Tibial artery (tissue), 4 donors: ENCODE measurements around the gene SPEG.
A peak's percentile ranks its signal among the peaks of the same experiment; 100 is the strongest.

Experiments used
- DNase-seq, 2 donors: peaks; one replicate each; pipeline ENCODE4 v3.0.0-alpha.2; 2019
- H3K27ac ChIP-seq, 2 donors: fragments of 200-600 bp; sonication (generic) in 1 of 2; 1 replicate in 1 of 2; 2 replicates in 1 of 2; pipeline ENCODE4 v1.5.1; 2018 to 2019; ENCODE audit warnings: mild to moderate bottlenecking in 1 of 2
- H3K27me3 ChIP-seq, 2 donors: fragments of 200-600 bp; sonication (generic) in 1 of 2; one replicate each; pipeline versions ENCODE4 v1.5.1 to v1.6.0; 2016 to 2019
- H3K36me3 ChIP-seq, 3 donors: fragments of 200-600 bp; sonication (generic) in 2 of 3; one replicate each; pipeline ENCODE4 v1.5.1; 2016 to 2019; ENCODE audit warnings: mild to moderate bottlenecking in 2 of 3
- H3K4me1 ChIP-seq, 4 donors: fragments of 200-600 bp; sonication (generic) in 2 of 4; 1 replicate in 3 of 4; 2 replicates in 1 of 4; pipeline ENCODE4 v1.5.1; 2016 to 2019
- H3K4me3 ChIP-seq, 2 donors: fragments of 200-600 bp; sonication (generic) in 1 of 2; 1 replicate in 1 of 2; 2 replicates in 1 of 2; pipeline ENCODE4 v1.5.1; 2018 to 2019; ENCODE audit warnings: mild to moderate bottlenecking in 2 of 2
- H3K9me3 ChIP-seq, 3 donors: fragments of 200-600 bp; sonication (generic) in 1 of 3; one replicate each; pipeline ENCODE4 v1.5.1; 2016 to 2019
- CTCF ChIP-seq, 2 experiments: fragments of 200-600 bp in 1 of 2; fragments of 450-650 bp in 1 of 2; IDR thresholded peaks; one replicate each; pipeline ENCODE4 v1.5.1; 2017 to 2019; ENCODE audit warnings: antibody characterized with exemption in 2 of 2, mild to moderate bottlenecking in 1 of 2, moderate library complexity in 1 of 2
- intact Hi-C: fragments of 100-400 bp; cut with DNase I; formaldehyde crosslinking; loops from one replicate; pipeline ENCODE4 v1.15.0; 2023; ENCODE audit warnings: low total_unique reads

The SPEG gene

GRCh38 chr2:219470429-219470828 is 35.8 kb downstream of the SPEG start:
- no peak for DNase-seq
- H3K4me1 ChIP-seq: peaks cover 0 to 62% (median 34%) of the 10 kb centered on the region in 4 donors
- TF ChIP-seq CTCF (IDR thresholded peaks at IDR 0.05): no peak
- no peaks in the 10 kb centered on the region for H3K9me3 ChIP-seq
- H3K4me3 ChIP-seq: no peak overlapping the region
- H3K27me3 ChIP-seq: no peaks in the 10 kb centered on the region
- H3K27ac ChIP-seq: peak overlapping the region; percentile 96 to 97
- intact Hi-C loops: no loop called here
- H3K36me3 ChIP-seq: peaks cover 87 to 97% (median 91%) of the 10 kb centered on the region in 3 donors

DNA sequence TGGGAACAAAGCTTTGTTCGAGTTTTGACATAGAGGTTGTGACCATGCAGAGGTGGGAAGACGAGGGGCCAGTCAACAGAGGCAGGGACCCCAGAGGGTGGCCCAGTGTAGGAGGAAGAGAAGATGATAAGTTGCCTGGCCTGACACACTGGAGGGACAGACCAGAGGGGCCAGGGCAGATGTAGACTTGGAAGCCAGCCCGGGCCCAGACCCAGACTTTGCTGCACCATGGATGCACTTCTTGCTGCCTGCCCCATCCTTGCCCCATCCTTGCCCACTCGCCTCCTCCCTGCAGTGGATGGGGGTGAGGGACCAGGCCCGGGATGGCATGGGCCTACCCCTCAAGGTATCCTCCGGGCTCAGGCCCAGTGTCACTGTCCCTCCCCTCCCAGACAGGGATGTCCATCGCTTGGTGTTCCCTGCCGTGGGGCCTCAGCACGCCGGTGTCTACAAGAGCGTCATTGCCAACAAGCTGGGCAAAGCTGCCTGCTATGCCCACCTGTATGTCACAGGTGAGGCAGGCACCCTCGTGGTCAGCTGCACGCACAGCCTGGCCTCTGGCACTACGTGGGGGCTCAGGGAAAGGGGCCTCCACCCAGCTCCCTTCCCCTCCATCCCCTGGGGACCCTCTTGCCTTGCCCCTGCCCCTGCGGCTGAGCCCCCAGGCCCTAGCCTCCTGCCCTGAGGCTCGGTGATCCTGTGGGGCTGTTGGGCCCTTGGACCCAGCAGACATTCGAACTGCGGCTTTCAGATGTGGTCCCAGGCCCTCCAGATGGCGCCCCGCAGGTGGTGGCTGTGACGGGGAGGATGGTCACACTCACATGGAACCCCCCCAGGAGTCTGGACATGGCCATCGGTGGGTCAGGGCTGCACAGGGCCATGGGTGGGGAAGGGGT is 37.1 kb downstream of the SPEG start:
- H3K27ac ChIP-seq: peak overlapping the region; percentile 96 to 97
- H3K9me3 ChIP-seq: no peaks in the 10 kb centered on the region
- peaks cover 82 to 90% (median 83%) of the 10 kb centered on the region in 3 donors for H3K36me3 ChIP-seq
- intact Hi-C loops: no loop called here
- DNase-seq: no peak
- no peak for TF ChIP-seq CTCF (IDR thresholded peaks at IDR 0.05)
- peaks cover 0 to 62% (median 26%) of the 10 kb centered on the region in 4 donors for H3K4me1 ChIP-seq
- no peak overlapping the region for H3K4me3 ChIP-seq
- no peaks in the 10 kb centered on the region for H3K27me3 ChIP-seq

DNA sequence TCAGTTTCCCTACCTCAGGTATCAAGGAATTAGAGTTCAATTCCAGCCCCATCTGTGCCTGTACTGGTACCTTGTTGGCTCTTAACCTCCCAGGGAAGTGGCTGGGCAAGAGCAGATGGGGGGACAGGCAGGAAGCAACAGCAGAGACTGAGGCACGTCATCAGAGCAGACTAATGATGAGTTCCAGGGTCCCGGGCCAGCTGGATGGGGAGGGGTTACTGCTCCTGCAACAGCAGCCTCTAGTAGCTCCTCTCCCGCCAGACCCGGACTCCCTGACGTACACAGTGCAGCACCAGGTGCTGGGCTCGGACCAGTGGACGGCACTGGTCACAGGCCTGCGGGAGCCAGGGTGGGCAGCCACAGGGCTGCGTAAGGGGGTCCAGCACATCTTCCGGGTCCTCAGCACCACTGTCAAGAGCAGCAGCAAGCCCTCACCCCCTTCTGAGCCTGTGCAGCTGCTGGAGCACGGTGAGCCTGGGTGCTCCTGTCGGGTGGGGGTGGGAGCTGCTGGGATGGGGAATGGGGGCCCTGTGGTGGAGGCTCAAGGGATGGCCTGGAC is 38.1 kb downstream of the SPEG start:
- peaks cover 83 to 94% (median 86%) of the 10 kb centered on the region in 3 donors for H3K36me3 ChIP-seq
- H3K27ac ChIP-seq: peak overlapping the region; percentile 96 to 97
- peaks cover 0 to 58% (median 19%) of the 10 kb centered on the region in 4 donors for H3K4me1 ChIP-seq
- no peaks in the 10 kb centered on the region for H3K9me3 ChIP-seq
- no peak for DNase-seq
- H3K4me3 ChIP-seq: no peak overlapping the region
- H3K27me3 ChIP-seq: no peaks in the 10 kb centered on the region
- no peak for TF ChIP-seq CTCF (IDR thresholded peaks at IDR 0.05)
- intact Hi-C loops: no loop called here

DNA sequence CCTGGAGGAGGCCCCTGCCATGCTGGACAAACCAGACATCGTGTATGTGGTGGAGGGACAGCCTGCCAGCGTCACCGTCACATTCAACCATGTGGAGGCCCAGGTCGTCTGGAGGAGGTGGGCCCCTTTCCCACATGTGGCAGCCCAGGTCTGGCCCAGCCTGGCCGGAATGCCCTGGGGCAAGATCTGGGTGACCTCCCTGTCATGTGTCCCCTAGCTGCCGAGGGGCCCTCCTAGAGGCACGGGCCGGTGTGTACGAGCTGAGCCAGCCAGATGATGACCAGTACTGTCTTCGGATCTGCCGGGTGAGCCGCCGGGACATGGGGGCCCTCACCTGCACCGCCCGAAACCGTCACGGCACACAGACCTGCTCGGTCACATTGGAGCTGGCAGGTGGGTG is 38.9 kb downstream of the SPEG start:
- Histone ChIP-seq H3K27me3 (no peaks in the 10 kb centered on the region), H3K9me3 (no peaks in the 10 kb centered on the region), H3K4me3 (no peak overlapping the region), H3K36me3 (peaks cover 84 to 94% (median 88%) of the 10 kb centered on the region in 3 donors), H3K27ac (peak overlapping the region; percentile 96 to 97), H3K4me1 (peaks cover 0 to 51% (median 11%) of the 10 kb centered on the region in 4 donors)
- intact Hi-C loops: no loop called here
- no peak for TF ChIP-seq CTCF (IDR thresholded peaks at IDR 0.05)
- no peak for DNase-seq

- intact Hi-C loops: no loop called here
- DNase-seq: no peak
- peaks cover 0 to 42% (median 8%) of the 10 kb centered on the region in 4 donors for H3K4me1 ChIP-seq
- no peak for TF ChIP-seq CTCF (IDR thresholded peaks at IDR 0.05)
- H3K4me3 ChIP-seq: no peak overlapping the region
- H3K9me3 ChIP-seq: no peaks in the 10 kb centered on the region
- peaks cover 84 to 94% (median 88%) of the 10 kb centered on the region in 3 donors for H3K36me3 ChIP-seq
- H3K27ac ChIP-seq: peak overlapping the region; percentile 76 to 96
- H3K27me3 ChIP-seq: no peaks in the 10 kb centered on the region
Measured at GRCh38 chr2:219474285-219475060, 39.8 kb downstream of the SPEG start.
